Naive thymus-derived CD4-positive, alpha-beta T cell (primary cell): Measurements from ENCODE around the gene CCDC194. TPM values are rescaled to one million over a fixed set of nuclear protein-coding genes. Genes with fewer than 3 reads are reported as not detected.

Experiments
- ATAC-seq: fragments of 150-1000 bp; cut with Tn5 transposase; 2 replicates; pipeline ENCODE4 v1.10.0; 2021; ENCODE audit warnings: mild to moderate bottlenecking, moderate library complexity
- CTCF ChIA-PET: fragments of 350-600 bp; sonication (Branson Sonifier 250); formaldehyde crosslinking; loops from one replicate; lab custom pipeline; 2021; ENCODE audit warnings: antibody characterized with exemption; lab: Charles Lee
- POLR2A ChIA-PET: fragments of 350-600 bp; sonication (Branson Sonifier 250); formaldehyde crosslinking; loops from one replicate; lab custom pipeline; 2021; ENCODE audit warnings: antibody characterized with exemption, inconsistent platforms; lab: Charles Lee
- DNase-seq, 9 donors: peaks; one replicate each; pipeline versions ENCODE4 v3.0.0 to v3.0.0-alpha.2; 2020 to 2022; ENCODE audit warnings: mixed read lengths in 1 of 9
- H3K27ac ChIP-seq: one replicate; pipeline ENCODE4 v1.7.0; 2013; ENCODE audit warnings: mild to moderate bottlenecking, low read depth, low read length, moderate library complexity
- H3K27me3 ChIP-seq, 2 donors: one replicate each; pipeline ENCODE4 v1.7.0; 2013; ENCODE audit warnings: low read length in 2 of 2, mild to moderate bottlenecking in 2 of 2, moderate library complexity in 2 of 2; ENCODE audit not compliant: control insufficient read depth in 2 of 2, insufficient read depth in 2 of 2
- H3K36me3 ChIP-seq, 3 experiments: 1 replicate in 2 of 3; 2 replicates in 1 of 3; pipeline ENCODE4 v1.7.0; 2013; ENCODE audit warnings: low read length in 3 of 3, mild to moderate bottlenecking in 3 of 3, moderate library complexity in 1 of 3; ENCODE audit not compliant: insufficient read depth in 3 of 3, control insufficient read depth in 2 of 3
- H3K4me1 ChIP-seq, 2 donors: one replicate each; pipeline ENCODE4 v1.7.0; 2013; ENCODE audit warnings: low read length in 2 of 2, mild to moderate bottlenecking in 2 of 2, moderate library complexity in 1 of 2; ENCODE audit not compliant: control insufficient read depth in 2 of 2, insufficient read depth in 2 of 2
- H3K4me3 ChIP-seq: 2 replicates; pipeline ENCODE4 v1.7.0; 2013; ENCODE audit warnings: mild to moderate bottlenecking, low read length
- H3K9me3 ChIP-seq, 3 experiments: 1 replicate in 2 of 3; 2 replicates in 1 of 3; pipeline ENCODE4 v1.7.0; 2013; ENCODE audit warnings: low read length in 3 of 3; ENCODE audit not compliant: control insufficient read depth in 2 of 3
- H3K27ac Mint-ChIP-seq, 9 donors: one replicate each; pipeline ENCODE4 v1.8.0; 2020 to 2022; ENCODE audit warnings: mixed read lengths in 9 of 9, mild to moderate bottlenecking in 8 of 9, moderate library complexity in 5 of 9, inconsistent platforms in 2 of 9
- H3K27me3 Mint-ChIP-seq, 5 donors: one replicate each; pipeline ENCODE4 v1.8.0; 2021 to 2022; ENCODE audit warnings: mixed read lengths in 5 of 5, mild to moderate bottlenecking in 1 of 5
- H3K36me3 Mint-ChIP-seq, 5 donors: one replicate each; pipeline ENCODE4 v1.8.0; 2020 to 2022; ENCODE audit warnings: mixed read lengths in 5 of 5, mild to moderate bottlenecking in 3 of 5, inconsistent platforms in 1 of 5
- H3K4me1 Mint-ChIP-seq, 7 donors: one replicate each; pipeline ENCODE4 v1.8.0; 2020 to 2022; ENCODE audit warnings: mixed read lengths in 7 of 7, mild to moderate bottlenecking in 3 of 7, inconsistent platforms in 1 of 7
- H3K4me3 Mint-ChIP-seq, 10 donors: one replicate each; pipeline ENCODE4 v1.8.0; 2020 to 2022; ENCODE audit warnings: mild to moderate bottlenecking in 10 of 10, mixed read lengths in 10 of 10, moderate library complexity in 6 of 10, inconsistent platforms in 2 of 10
- H3K9me3 Mint-ChIP-seq, 11 donors: one replicate each; pipeline ENCODE4 v1.8.0; 2020 to 2022; ENCODE audit warnings: mixed read lengths in 11 of 11, mild to moderate bottlenecking in 4 of 11, inconsistent platforms in 1 of 11, moderate library complexity in 1 of 11
- intact Hi-C, 2 donors: fragments of 100-400 bp; cut with micrococcal nuclease; formaldehyde crosslinking; loops; one replicate each; pipeline ENCODE4 v1.15.1; 2023
- polyA plus RNA-seq, 2 donors: library from polyadenylated mRNA; unstranded; fragments of 300-500 nt; fragmentation: Illumina TruSeq; gene quantifications; one replicate each; pipeline ENCODE4 v1.2.3, GENCODE V29; 2021
- total RNA-seq, 6 experiments: library from RNA in 5 of 6; stranded (reverse) in 5 of 6; gene quantifications; 1 replicate in 5 of 6; 2 replicates in 1 of 6; pipeline ENCODE4 v1.2.3 and lab custom pipeline; 2021 to 2026

The CCDC194 gene
- total and polyA plus RNA-seq, 7 experiments from 2014 or later: 0.47 to 4.8 (median 2.3) TPM; not detected in 2

GRCh38 chr19:17347361-17347760 lies 46.6 kb downstream of the CCDC194 start:
- CTCF ChIA-PET: interaction anchor here (0.7 to 1.6 kb wide), 4 partner anchors 24 to 117 kb away, joined by 3 to 5 read pairs (median 4); partner anchors contain the start of gene MVB12A
- H3K9me3 Mint-ChIP-seq: peaks cover 0 to 1% (median 0%) of the 10 kb centered on the region in 11 donors
- no peak overlapping the region for H3K27ac Mint-ChIP-seq
- no peaks in the 10 kb centered on the region for H3K9me3 ChIP-seq
- no peak overlapping the region for H3K27ac ChIP-seq
- ATAC-seq (no peak), DNase-seq (no peak)
- H3K36me3 Mint-ChIP-seq: peaks cover 0 to 2% (median 0%) of the 10 kb centered on the region in 5 donors
- H3K27me3 ChIP-seq: peaks cover 0 to 2% of the 10 kb centered on the region in 2 donors
- H3K27me3 Mint-ChIP-seq: peaks cover 4 to 20% (median 13%) of the 10 kb centered on the region in 5 donors
- intact Hi-C loops: loop anchor here in 1 of 2 donors (2.0 kb wide), 1 partner anchor 19 kb away; no protein-coding TSS in a partner anchor
- H3K36me3 ChIP-seq: no peaks in the 10 kb centered on the region
- peaks cover 0 to 5% of the 10 kb centered on the region in 2 donors for H3K4me1 ChIP-seq
- H3K4me3 Mint-ChIP-seq: no peak overlapping the region
- POLR2A ChIA-PET: interaction anchor here (1.0 kb wide), 1 partner anchor 37 kb away, joined by 3 read pairs; no protein-coding TSS in a partner anchor
- H3K4me3 ChIP-seq: no peak overlapping the region
- peaks cover 0 to 23% (median 6%) of the 10 kb centered on the region in 7 donors for H3K4me1 Mint-ChIP-seq

- peaks cover 0 to 2% (median 0%) of the 10 kb centered on the region in 5 donors for H3K36me3 Mint-ChIP-seq
- DNase-seq (peak; percentile 46 to 85 (median 71)), ATAC-seq (peak; percentile 98)
- Histone ChIP-seq H3K36me3 (peaks cover 0 to 6% (median 0%) of the 10 kb centered on the region in 3 experiments), H3K4me3 (no peak overlapping the region), H3K27ac (no peak overlapping the region), H3K4me1 (peaks cover 0 to 5% of the 10 kb centered on the region in 2 donors), H3K27me3 (peaks cover 0 to 2% of the 10 kb centered on the region in 2 donors), H3K9me3 (no peaks in the 10 kb centered on the region)
- H3K27me3 Mint-ChIP-seq: peaks cover 4 to 19% (median 7%) of the 10 kb centered on the region in 5 donors
- no peak overlapping the region for H3K4me3 Mint-ChIP-seq
- H3K27ac Mint-ChIP-seq: peak overlapping the region in 2 of 9 donors; percentile 13 to 46
- POLR2A ChIA-PET: interaction anchor here (0.6 kb wide), 1 partner anchor 223 kb away, joined by 4 read pairs; no protein-coding TSS in a partner anchor
- peaks cover 0 to 15% (median 6%) of the 10 kb centered on the region in 7 donors for H3K4me1 Mint-ChIP-seq
- intact Hi-C loops: loop anchor here (1.0 to 2.0 kb wide), 6 partner anchors 12 to 120 kb away; partner anchors contain the start of gene ANO8 (in 1 of the 2)
- CTCF ChIA-PET: interaction anchor here (0.9 to 2.3 kb wide), 8 partner anchors 37 to 120 kb away, joined by 3 to 18 read pairs (median 5); partner anchors contain the start of gene DDA1
- H3K9me3 Mint-ChIP-seq: peaks cover 0 to 1% (median 0%) of the 10 kb centered on the region in 11 donors
Observed at GRCh38 chr19:17346109-17346671, 47.8 kb downstream of the CCDC194 start.

GRCh38 chr19:17341845-17342244 lies 52.2 kb downstream of the CCDC194 start:
- Mint-ChIP-seq H3K4me1 (peaks cover 6 to 27% (median 13%) of the 10 kb centered on the region in 7 donors), H3K36me3 (peaks cover 0 to 2% (median 0%) of the 10 kb centered on the region in 5 donors), H3K9me3 (no peaks in the 10 kb centered on the region), H3K4me3 (no peak overlapping the region), H3K27me3 (no peaks in the 10 kb centered on the region), H3K27ac (no peak overlapping the region)
- Histone ChIP-seq H3K27me3 (no peaks in the 10 kb centered on the region), H3K36me3 (peaks cover 0 to 11% (median 0%) of the 10 kb centered on the region in 3 experiments), H3K4me1 (peaks cover 6 to 12% of the 10 kb centered on the region in 2 donors), H3K4me3 (no peak overlapping the region), H3K9me3 (no peaks in the 10 kb centered on the region), H3K27ac (no peak overlapping the region)
- CTCF ChIA-PET: interaction anchor here (0.7 to 1.4 kb wide), 3 partner anchors 10 to 43 kb away, joined by 4 to 5 read pairs (median 4); no protein-coding TSS in a partner anchor
- ATAC-seq (no peak), DNase-seq (no peak)
- POLR2A ChIA-PET: no interaction called here
- intact Hi-C loops: no loop called here

GRCh38 chr19:17341386-17341785 lies 52.6 kb downstream of the CCDC194 start:
- Mint-ChIP-seq H3K27ac (no peak overlapping the region), H3K27me3 (no peaks in the 10 kb centered on the region), H3K36me3 (peaks cover 0 to 2% (median 0%) of the 10 kb centered on the region in 5 donors), H3K9me3 (no peaks in the 10 kb centered on the region), H3K4me3 (no peak overlapping the region), H3K4me1 (peaks cover 8 to 27% (median 12%) of the 10 kb centered on the region in 7 donors)
- Histone ChIP-seq H3K4me3 (no peak overlapping the region), H3K27me3 (no peaks in the 10 kb centered on the region), H3K4me1 (peaks cover 6 to 15% of the 10 kb centered on the region in 2 donors), H3K9me3 (no peaks in the 10 kb centered on the region), H3K36me3 (peaks cover 0 to 11% (median 0%) of the 10 kb centered on the region in 3 experiments), H3K27ac (no peak overlapping the region)
- DNase-seq: no peak
- ChIA-PET POLR2A (no interaction called here), CTCF (interaction anchor here (1.4 kb wide), 1 partner anchor 9 kb away, joined by 5 read pairs; no protein-coding TSS in a partner anchor)
- intact Hi-C loops: no loop called here
- no peak for ATAC-seq

GRCh38 chr19:17340871-17341357 lies 53.1 kb downstream of the CCDC194 start:
- Mint-ChIP-seq H3K27me3 (no peaks in the 10 kb centered on the region), H3K4me1 (peaks cover 5 to 26% (median 8%) of the 10 kb centered on the region in 7 donors), H3K27ac (no peak overlapping the region), H3K36me3 (peaks cover 0 to 2% (median 0%) of the 10 kb centered on the region in 5 donors), H3K9me3 (no peaks in the 10 kb centered on the region), H3K4me3 (no peak overlapping the region)
- Histone ChIP-seq H3K27me3 (no peaks in the 10 kb centered on the region), H3K36me3 (peaks cover 0 to 11% (median 0%) of the 10 kb centered on the region in 3 experiments), H3K27ac (no peak overlapping the region), H3K4me1 (peaks cover 6 to 13% of the 10 kb centered on the region in 2 donors), H3K9me3 (no peaks in the 10 kb centered on the region), H3K4me3 (no peak overlapping the region)
- intact Hi-C loops: no loop called here
- no peak for ATAC-seq
- ChIA-PET CTCF (no interaction called here), POLR2A (no interaction called here)
- no peak for DNase-seq
